GM12873 (cell line): ENCODE measurements around the gene SF3A2.
A peak's percentile ranks its signal among the peaks of the same experiment; 100 is the strongest.

Experiments used
- TF ChIP-seq, protein P1 (sequence below): IDR thresholded peaks from 2 replicates; pipeline ENCODE4 v1.5.1; 2012; ENCODE audit warnings: low read depth, mild to moderate bottlenecking, moderate library complexity, low read length, control low read depth; ENCODE audit not compliant: insufficient read depth; ENCODE audit errors: missing control alignments

Gene SF3A2

DNA sequence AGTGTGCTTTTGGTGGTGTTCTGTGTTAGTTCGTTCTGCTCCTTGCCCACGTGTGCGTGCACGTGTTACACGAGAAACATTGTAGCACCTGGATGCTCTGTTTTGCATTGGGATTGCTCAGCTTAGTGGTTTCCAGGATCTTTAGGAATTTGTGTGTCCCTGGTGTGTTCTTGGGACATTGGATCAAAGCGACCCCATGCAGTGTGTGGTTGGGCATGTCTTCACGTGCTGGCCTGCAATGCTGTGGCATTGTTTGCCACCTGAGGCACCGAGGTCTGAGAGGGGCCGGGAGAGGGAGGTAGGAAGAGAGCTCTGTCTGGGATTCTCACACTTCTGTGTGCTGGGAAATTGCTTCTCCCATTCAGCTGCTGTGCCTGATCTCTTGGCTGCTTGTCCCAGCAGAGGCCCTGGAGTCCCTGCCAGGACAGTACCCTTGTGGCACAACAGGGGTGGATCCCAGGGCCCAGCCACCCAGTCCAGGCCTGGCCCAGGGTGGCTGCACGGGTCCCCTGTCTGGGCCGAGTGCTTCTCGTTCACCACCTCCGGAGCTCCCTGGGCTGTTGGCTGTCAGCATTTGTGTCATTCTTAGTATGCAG, 11.8 kb upstream of the SF3A2 start:
- TF ChIP-seq, protein P1, sequence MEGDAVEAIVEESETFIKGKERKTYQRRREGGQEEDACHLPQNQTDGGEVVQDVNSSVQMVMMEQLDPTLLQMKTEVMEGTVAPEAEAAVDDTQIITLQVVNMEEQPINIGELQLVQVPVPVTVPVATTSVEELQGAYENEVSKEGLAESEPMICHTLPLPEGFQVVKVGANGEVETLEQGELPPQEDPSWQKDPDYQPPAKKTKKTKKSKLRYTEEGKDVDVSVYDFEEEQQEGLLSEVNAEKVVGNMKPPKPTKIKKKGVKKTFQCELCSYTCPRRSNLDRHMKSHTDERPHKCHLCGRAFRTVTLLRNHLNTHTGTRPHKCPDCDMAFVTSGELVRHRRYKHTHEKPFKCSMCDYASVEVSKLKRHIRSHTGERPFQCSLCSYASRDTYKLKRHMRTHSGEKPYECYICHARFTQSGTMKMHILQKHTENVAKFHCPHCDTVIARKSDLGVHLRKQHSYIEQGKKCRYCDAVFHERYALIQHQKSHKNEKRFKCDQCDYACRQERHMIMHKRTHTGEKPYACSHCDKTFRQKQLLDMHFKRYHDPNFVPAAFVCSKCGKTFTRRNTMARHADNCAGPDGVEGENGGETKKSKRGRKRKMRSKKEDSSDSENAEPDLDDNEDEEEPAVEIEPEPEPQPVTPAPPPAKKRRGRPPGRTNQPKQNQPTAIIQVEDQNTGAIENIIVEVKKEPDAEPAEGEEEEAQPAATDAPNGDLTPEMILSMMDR = no peak

DNA sequence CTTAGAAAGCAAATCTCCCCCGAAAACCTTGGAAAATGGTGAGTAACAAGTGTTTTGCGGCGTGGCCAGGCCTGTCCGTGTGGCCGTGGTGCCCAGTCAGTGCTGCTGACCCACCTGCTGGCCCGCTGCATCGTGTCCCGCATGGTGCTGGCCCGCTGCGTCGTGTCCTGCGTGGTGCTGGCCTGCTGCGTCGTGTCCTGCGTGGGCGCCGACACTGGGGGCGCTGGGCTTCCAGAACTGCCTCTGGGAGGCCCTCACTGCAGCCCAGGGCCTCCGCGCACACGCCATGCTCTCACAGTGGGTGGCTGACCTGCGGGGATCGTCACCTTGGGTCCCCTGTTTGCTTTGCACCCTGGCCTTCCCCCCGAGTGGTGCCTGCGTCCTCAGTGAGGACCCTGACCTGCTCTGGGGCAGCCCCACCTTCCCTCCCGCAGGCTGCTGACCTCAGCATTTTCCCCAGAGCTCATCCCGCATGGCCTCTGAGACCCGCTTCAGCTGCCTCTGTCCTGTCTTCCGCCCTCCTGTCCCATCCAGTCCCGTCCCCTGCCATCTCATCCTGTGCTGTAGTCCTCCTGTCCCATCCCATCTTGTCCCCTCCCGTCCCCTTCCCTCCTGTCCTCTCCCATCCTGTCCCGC, 11.1 kb upstream of the SF3A2 start:
- TF ChIP-seq, protein P1 = no peak

DNA sequence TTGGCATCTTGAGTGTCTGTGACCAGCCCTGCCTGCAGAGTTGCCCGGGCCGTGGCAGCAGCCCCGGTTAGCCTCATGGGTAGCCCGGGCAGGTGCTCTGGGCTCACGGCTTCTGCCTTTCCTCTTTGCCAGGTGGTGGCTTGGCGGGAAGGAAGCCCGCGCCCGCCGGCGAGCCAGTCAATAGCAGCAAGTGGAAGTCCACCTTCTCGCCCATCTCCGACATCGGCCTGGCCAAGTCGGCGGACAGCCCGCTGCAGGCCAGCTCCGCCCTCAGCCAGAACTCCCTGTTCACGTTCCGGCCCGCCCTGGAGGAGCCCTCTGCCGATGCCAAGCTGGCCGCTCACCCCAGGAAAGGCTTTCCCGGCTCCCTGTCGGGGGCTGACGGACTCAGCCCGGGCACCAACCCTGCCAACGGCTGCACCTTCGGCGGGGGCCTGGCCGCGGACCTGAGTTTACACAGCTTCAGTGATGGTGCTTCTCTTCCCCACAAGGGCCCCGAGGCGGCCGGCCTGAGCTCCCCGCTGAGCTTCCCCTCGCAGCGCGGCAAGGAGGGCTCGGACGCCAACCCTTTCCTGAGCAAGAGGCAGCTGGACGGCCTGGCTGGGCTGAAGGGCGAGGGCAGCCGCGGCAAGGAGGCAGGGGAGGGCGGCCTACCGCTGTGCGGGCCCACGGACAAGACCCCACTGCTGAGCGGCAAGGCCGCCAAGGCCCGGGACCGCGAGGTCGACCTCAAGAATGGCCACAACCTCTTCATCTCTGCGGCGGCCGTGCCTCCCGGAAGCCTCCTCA, 10.4 kb upstream of the SF3A2 start:
- TF ChIP-seq, protein P1 = no peak

DNA sequence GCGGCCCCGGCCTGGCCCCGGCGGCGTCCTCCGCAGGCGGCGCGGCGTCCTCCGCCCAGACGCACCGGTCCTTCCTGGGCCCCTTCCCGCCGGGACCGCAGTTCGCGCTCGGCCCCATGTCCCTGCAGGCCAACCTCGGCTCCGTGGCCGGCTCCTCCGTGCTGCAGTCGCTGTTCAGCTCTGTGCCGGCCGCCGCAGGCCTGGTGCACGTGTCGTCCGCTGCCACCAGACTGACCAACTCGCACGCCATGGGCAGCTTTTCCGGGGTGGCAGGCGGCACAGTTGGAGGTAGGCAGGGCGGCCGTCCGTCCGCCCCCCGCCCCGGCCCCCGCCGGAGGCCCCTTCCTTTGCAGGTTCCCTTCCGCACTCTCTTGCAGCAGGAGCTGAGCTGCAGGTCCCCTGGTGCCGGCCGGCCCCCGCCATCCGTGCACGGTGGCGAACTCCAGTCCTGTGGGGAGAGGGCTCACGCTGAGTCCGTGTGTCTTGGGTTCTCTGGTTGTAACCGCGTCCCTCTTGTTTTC, 9.7 kb upstream of the SF3A2 start:
- TF ChIP-seq, protein P1 = no peak

DNA sequence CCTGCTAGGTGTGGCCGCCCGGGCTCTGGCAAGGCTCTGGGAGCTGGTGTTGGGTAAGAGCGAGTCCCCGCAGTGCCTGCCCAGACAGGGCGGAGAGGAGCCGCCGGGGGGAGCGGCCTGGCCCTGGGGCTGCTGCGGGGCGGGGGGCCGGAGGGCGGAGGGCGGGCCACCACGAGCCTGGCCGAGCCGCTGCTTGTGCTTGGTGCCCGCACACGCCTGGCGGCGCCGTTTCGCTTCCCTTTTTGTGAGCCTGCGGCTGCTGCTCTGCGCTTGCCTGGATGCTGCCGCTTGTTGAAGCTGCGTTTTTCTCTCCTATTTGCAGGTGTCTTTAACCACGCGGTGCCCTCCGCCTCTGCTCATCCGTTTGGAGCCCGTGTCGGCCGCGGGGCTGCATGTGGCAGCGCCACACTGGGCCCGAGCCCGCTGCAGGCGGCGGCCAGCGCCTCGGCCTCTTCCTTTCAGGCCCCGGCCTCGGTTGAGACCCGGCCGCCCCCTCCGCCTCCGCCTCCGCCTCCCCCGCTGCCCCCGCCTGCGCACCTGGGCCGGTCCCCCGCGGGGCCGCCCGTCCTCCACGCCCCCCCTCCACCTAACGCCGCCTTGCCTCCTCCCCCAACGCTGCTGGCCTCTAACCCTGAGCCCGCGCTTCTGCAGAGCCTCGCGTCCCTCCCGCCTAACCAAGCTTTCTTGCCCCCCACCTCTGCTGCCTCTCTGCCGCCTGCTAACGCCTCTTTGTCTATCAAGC, 9.0 kb upstream of the SF3A2 start:
- TF ChIP-seq, protein P1 = peak; percentile 36

DNA sequence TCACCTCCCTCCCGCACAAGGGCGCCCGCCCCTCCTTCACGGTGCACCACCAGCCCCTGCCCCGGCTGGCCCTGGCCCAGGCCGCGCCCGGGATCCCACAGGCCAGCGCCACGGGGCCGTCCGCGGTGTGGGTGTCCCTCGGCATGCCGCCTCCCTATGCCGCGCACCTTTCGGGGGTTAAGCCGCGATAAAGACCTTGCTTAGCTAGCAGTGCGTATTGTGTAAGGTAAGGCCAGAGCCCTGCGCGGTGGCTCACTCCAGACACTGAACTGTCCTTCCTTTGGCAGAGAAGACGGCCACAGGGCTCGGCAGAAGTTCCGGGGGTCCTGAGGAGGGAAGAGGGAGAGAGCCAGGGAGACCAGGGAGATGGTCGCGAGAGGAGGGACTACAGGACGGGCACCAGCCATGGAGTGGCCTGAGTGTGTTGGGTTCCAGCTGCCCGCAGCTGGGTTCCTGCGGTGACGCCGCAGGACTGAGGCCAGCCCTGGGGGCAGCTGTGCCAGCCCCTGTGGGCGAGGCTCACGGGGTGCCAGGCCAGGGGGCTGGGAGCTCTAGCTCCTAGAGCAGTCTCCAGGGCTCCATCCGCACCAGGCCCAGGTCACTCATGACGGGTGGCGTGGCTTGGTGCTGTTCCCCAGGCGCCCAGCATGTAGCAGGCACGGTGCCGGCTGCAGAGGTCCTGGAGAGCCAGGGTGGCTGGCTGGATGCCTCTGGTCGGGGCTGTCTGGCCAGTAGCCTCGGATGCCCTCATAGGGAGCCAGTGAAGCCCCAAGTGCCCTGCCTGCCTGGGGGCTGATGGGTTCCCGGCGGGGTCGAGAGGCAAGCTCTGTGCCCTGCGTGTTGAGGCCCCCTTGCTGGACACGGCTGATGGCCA, 8.2 kb upstream of the SF3A2 start:
- TF ChIP-seq, protein P1 = no peak
